ENCODE measurements around the gene SLC25A6. TPM values are rescaled to one million over a fixed set of nuclear protein-coding genes. Genes with fewer than 3 reads are reported as not detected.

Gene SLC25A6
- total RNA-seq, 1 experiment from 2014 or later: 553 TPM

DNA sequence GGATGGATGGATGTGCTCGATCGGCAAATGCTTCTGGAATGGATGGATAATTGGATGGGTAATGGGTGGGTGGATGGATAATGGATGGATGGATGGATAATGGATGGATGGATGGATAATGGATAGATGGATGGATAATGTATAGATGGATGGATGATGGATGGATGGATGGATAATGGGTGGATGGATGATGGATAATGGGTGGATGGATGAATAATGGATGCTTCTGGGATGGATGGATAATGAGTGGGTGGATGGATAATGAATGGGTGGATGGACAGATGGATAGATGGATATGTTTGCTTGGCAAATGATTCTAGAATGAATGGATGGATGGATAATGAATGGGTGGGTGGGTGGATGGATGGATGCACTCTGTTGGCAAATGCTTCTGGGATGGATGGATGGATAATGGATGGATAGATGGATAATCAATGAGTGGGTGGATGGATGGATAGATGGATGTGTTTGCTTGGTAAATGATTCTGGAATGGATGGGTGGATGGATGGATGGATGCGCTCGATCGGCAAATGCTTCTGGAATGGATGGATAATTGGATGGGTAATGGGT, 3.8 kb upstream of the SLC25A6 start:
- peaks cover 8% of the 10 kb centered on the region for H3K23me2 ChIP-seq (ENCODE audit: insufficient read length, low read depth, low read length, poor library complexity, severe bottlenecking)
- TF ChIP-seq, protein P1, sequence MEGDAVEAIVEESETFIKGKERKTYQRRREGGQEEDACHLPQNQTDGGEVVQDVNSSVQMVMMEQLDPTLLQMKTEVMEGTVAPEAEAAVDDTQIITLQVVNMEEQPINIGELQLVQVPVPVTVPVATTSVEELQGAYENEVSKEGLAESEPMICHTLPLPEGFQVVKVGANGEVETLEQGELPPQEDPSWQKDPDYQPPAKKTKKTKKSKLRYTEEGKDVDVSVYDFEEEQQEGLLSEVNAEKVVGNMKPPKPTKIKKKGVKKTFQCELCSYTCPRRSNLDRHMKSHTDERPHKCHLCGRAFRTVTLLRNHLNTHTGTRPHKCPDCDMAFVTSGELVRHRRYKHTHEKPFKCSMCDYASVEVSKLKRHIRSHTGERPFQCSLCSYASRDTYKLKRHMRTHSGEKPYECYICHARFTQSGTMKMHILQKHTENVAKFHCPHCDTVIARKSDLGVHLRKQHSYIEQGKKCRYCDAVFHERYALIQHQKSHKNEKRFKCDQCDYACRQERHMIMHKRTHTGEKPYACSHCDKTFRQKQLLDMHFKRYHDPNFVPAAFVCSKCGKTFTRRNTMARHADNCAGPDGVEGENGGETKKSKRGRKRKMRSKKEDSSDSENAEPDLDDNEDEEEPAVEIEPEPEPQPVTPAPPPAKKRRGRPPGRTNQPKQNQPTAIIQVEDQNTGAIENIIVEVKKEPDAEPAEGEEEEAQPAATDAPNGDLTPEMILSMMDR (conservative IDR thresholded peaks at IDR 0.05): no peak
- peaks cover 24 to 57% (median 32%) of the 10 kb centered on the region in 3 experiments for H3K36me3 Mint-ChIP-seq (ENCODE audit: insufficient read depth in 1 of 3, low read depth in 3 of 3)
- no peak overlapping the region for H2AK5ac ChIP-seq (ENCODE audit: insufficient read length, low read length)
- no peak overlapping the region for H2BK20ac ChIP-seq (ENCODE audit: low read depth, low read length, poor library complexity, severe bottlenecking)
- no peak overlapping the region for H3K23ac ChIP-seq (ENCODE audit: insufficient read length, low read depth, low read length)
- peaks cover 24 to 32% of the 10 kb centered on the region in 2 experiments for H3K4me1 Mint-ChIP-seq
- no peak overlapping the region for H2BK5ac ChIP-seq (ENCODE audit: insufficient read length, low read length)
- peaks cover 3 to 4% of the 10 kb centered on the region in 2 experiments; a peak in 3 of 5 replicates for H3K9me3 Mint-ChIP-seq
- H3K18ac ChIP-seq (ENCODE audit: insufficient read length, low read depth, low read length): no peak overlapping the region
- peaks cover 13% of the 10 kb centered on the region for H3K79me1 ChIP-seq (ENCODE audit: insufficient read depth, low read depth, low read length, poor library complexity, severe bottlenecking)
- H3K27ac ChIP-seq (ENCODE audit: insufficient read length, low read depth, low read length): no peak overlapping the region
- H4K91ac ChIP-seq (ENCODE audit: insufficient read length, low read depth, low read length): no peak overlapping the region
- H3K14ac ChIP-seq (ENCODE audit: insufficient read depth, low read length): no peak overlapping the region
- H4K20me1 ChIP-seq (ENCODE audit: control insufficient read depth, insufficient read depth, insufficient read length): peaks cover 2% of the 10 kb centered on the region
- H2BK120ac ChIP-seq (ENCODE audit: low read depth, low read length, poor library complexity, severe bottlenecking): no peak overlapping the region
- WGBS (ENCODE audit: extremely low coverage, insufficient read length, low lambda C conversion rate): no CpG with 5 or more reads among the region's 5 CpGs
- no peaks in the 10 kb centered on the region; the same call in 1 of the 2 replicates for H3K4me1 ChIP-seq (ENCODE audit: insufficient read depth, low read length)
- no peaks in the 10 kb centered on the region for H3K9me3 ChIP-seq (ENCODE audit: control insufficient read depth, low read depth, low read length)
- H3K27me3 Mint-ChIP-seq (ENCODE audit: low read depth): no peaks in the 10 kb centered on the region; the same call in 1 of the 2 replicates
- no peak overlapping the region for H3K4ac ChIP-seq (ENCODE audit: low read depth, low read length)
- peak overlapping the region; percentile 1 to 92; a peak in 4 of 5 replicates for H3K4me3 Mint-ChIP-seq
- no peak overlapping the region for H3T11ph ChIP-seq (ENCODE audit: low read length)
- H4K8ac ChIP-seq (replicated peaks; ENCODE audit: insufficient read length, low read depth, low read length): no peak overlapping the region
- H2BK15ac ChIP-seq (ENCODE audit: low read depth, low read length): no peak overlapping the region
- H3K9ac ChIP-seq (ENCODE audit: extremely low read depth, insufficient read length, low read length): no peak overlapping the region
- no peaks in the 10 kb centered on the region for H3K27me3 ChIP-seq (ENCODE audit: insufficient read depth, low read length)
- no peak overlapping the region for H2BK12ac ChIP-seq (ENCODE audit: insufficient read length, low read depth, low read length)
- H3K79me2 ChIP-seq (ENCODE audit: insufficient read depth, low read length): peaks cover 10% of the 10 kb centered on the region; the same call in 1 of the 2 replicates
- H3K56ac ChIP-seq (ENCODE audit: insufficient read length, low read depth, low read length): no peak overlapping the region
- H4K5ac ChIP-seq (ENCODE audit: insufficient read length, low read depth, low read length): no peak overlapping the region
- no peak overlapping the region for H3K4me2 ChIP-seq (ENCODE audit: insufficient read depth, insufficient read length, low read length)
- no peak overlapping the region; a peak in 2 of 7 replicates for H3K27ac Mint-ChIP-seq
- DNase-seq: no peak
- no peak overlapping the region for H2AFZ ChIP-seq (ENCODE audit: low read length)

All from H9 (cell line).